ENCODE results near the gene CDON.

The CDON gene

DNA sequence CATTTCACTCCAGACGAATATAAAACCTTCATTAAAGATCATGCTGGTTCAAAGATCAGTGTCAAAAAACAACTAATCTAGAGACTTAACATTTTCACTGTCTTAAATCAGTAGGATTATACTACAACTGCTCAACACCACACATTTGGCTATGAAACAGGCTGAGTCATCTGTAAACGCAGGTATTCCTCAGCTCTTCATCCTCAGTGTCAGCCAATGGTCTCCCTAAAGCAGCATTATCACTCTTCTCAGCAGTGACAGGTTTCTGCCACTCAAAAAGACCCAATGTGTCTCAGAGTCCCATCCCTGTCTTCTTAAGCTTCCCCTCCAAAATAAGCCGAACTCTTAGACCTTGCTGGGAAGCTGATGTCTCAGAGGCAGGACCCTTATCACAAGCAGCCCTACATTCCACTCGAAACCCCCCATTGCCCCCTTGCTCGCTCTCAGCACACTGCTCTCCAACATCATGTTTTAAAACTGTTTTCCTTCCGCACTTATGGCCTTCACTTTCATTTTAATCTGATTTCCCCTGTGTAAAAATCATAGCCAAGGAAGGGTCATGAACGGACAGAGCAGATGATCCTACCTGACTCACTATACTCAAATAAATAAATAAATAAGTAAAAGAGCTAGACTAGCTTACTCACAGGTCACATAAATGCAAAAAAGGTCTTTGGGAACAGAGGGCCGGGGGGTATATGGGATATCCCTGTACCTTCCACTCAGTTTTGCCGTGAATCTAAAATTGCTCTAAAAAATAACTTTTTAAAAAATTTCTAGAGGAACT, 23.0 kb downstream of the CDON start:
- H3K4me2 ChIP-seq (ENCODE audit: insufficient read depth, low read length): no peak overlapping the region
- H3K9me3 ChIP-seq (ENCODE audit: insufficient read depth, low read length, severe bottlenecking): no peaks in the 10 kb centered on the region
- H3K9ac ChIP-seq (ENCODE audit: low read depth, low read length): no peak overlapping the region
- H3K4me1 ChIP-seq (ENCODE audit: insufficient read depth, low read length): no peaks in the 10 kb centered on the region
- H3K27me3 ChIP-seq (ENCODE audit: insufficient read depth, low read length, poor library complexity): no peaks in the 10 kb centered on the region
- no peak for TF ChIP-seq EZH2 (IDR thresholded peaks at IDR 0.05; ENCODE audit: borderline replicate concordance, low read depth, low read length, severe bottlenecking)
- TF ChIP-seq, protein P1, sequence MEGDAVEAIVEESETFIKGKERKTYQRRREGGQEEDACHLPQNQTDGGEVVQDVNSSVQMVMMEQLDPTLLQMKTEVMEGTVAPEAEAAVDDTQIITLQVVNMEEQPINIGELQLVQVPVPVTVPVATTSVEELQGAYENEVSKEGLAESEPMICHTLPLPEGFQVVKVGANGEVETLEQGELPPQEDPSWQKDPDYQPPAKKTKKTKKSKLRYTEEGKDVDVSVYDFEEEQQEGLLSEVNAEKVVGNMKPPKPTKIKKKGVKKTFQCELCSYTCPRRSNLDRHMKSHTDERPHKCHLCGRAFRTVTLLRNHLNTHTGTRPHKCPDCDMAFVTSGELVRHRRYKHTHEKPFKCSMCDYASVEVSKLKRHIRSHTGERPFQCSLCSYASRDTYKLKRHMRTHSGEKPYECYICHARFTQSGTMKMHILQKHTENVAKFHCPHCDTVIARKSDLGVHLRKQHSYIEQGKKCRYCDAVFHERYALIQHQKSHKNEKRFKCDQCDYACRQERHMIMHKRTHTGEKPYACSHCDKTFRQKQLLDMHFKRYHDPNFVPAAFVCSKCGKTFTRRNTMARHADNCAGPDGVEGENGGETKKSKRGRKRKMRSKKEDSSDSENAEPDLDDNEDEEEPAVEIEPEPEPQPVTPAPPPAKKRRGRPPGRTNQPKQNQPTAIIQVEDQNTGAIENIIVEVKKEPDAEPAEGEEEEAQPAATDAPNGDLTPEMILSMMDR (IDR thresholded peaks at IDR 0.05; ENCODE audit: borderline replicate concordance, extremely low read depth, low read length, poor library complexity, severe bottlenecking): no peak
- no peaks in the 10 kb centered on the region for H3K79me2 ChIP-seq (ENCODE audit: insufficient read depth, low read length)
- no peak overlapping the region for H2AFZ ChIP-seq (ENCODE audit: low read depth, low read length)
- DNase-seq (no peak), ATAC-seq (ENCODE audit: insufficient read depth, low read depth) (no peak)
- no peak overlapping the region for H3K27ac ChIP-seq (ENCODE audit: low read length)
- no peak overlapping the region for H3K4me3 ChIP-seq (ENCODE audit: low read depth in 1 of 2, low read length in 2 of 2)
- H4K20me1 ChIP-seq (ENCODE audit: insufficient read depth, low read length): no peaks in the 10 kb centered on the region
- H3K36me3 ChIP-seq (ENCODE audit: insufficient read depth, low read length): no peaks in the 10 kb centered on the region

DNA sequence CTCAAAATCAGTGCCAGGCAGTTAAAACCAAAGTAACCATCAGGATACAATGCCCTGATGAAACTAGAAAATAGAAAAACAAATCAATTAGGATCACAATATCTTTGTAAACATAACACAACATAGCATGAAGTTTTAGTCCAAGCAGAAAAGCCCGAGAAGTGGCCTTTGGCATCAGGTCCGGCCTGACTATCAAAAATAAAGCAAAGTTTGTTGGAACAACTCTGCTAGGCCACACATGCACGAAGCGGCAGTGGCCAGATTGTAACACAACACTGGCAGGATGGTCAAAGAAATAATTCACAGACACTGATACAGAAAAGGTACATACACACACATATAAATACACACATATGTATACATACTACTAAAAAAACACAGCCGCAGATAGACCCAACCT, 26.9 kb downstream of the CDON start:
- H3K36me3 ChIP-seq (ENCODE audit: insufficient read depth, low read length): no peaks in the 10 kb centered on the region
- no peaks in the 10 kb centered on the region for H3K79me2 ChIP-seq (ENCODE audit: insufficient read depth, low read length)
- DNase-seq (no peak), ATAC-seq (ENCODE audit: insufficient read depth, low read depth) (no peak)
- no peaks in the 10 kb centered on the region; the same call in 1 of the 2 replicates for H4K20me1 ChIP-seq (ENCODE audit: insufficient read depth, low read length)
- no peaks in the 10 kb centered on the region for H3K4me1 ChIP-seq (ENCODE audit: insufficient read depth, low read length)
- no peak overlapping the region for H3K4me3 ChIP-seq (ENCODE audit: low read depth in 1 of 2, low read length in 2 of 2)
- no peak overlapping the region for H2AFZ ChIP-seq (ENCODE audit: low read depth, low read length)
- H3K4me2 ChIP-seq (ENCODE audit: insufficient read depth, low read length): no peak overlapping the region
- H3K27ac ChIP-seq (ENCODE audit: low read length): no peak overlapping the region
- no peaks in the 10 kb centered on the region for H3K9me3 ChIP-seq (ENCODE audit: insufficient read depth, low read length, severe bottlenecking)
- H3K9ac ChIP-seq (ENCODE audit: low read depth, low read length): no peak overlapping the region
- TF ChIP-seq, protein P1 (IDR thresholded peaks at IDR 0.05; ENCODE audit: borderline replicate concordance, extremely low read depth, low read length, poor library complexity, severe bottlenecking): no peak
- no peak for TF ChIP-seq EZH2 (IDR thresholded peaks at IDR 0.05; ENCODE audit: borderline replicate concordance, low read depth, low read length, severe bottlenecking)
- no peaks in the 10 kb centered on the region for H3K27me3 ChIP-seq (ENCODE audit: insufficient read depth, low read length, poor library complexity)

DNA sequence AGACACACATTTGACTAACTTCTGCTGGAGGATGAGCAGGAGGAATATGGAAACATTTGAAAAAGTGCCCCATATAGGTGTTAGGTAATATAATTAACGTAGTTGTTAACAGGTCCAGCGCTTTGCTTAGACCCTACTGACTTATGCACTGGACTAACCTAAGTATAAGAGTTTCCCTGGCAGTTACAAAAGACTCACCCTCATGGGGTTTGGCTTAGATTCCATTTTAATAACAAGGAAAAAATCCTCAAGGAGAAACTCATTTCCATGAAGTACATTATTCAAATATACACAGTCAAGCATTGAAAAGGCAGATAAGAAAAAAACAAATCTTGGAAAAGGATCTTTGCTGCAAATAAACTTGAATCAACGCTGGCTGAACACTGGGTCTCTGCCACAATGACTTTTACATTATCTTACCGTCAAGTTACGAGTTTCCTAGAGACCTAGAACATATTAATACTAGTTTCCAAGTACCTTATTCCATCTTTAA, 27.7 kb downstream of the CDON start:
- Histone ChIP-seq H3K4me3 (ENCODE audit: low read depth in 1 of 2, low read length in 2 of 2) (no peak overlapping the region), H3K79me2 (ENCODE audit: insufficient read depth, low read length) (no peaks in the 10 kb centered on the region), H2AFZ (ENCODE audit: low read depth, low read length) (no peak overlapping the region), H3K9ac (ENCODE audit: low read depth, low read length) (no peak overlapping the region), H3K36me3 (ENCODE audit: insufficient read depth, low read length) (no peaks in the 10 kb centered on the region), H4K20me1 (ENCODE audit: insufficient read depth, low read length) (no peaks in the 10 kb centered on the region; the same call in 1 of the 2 replicates), H3K4me1 (ENCODE audit: insufficient read depth, low read length) (no peaks in the 10 kb centered on the region), H3K27me3 (ENCODE audit: insufficient read depth, low read length, poor library complexity) (no peaks in the 10 kb centered on the region), H3K9me3 (ENCODE audit: insufficient read depth, low read length, severe bottlenecking) (no peaks in the 10 kb centered on the region), H3K4me2 (ENCODE audit: insufficient read depth, low read length) (no peak overlapping the region), H3K27ac (ENCODE audit: low read length) (no peak overlapping the region)
- TF ChIP-seq, protein P1 (IDR thresholded peaks at IDR 0.05; ENCODE audit: borderline replicate concordance, extremely low read depth, low read length, poor library complexity, severe bottlenecking): no peak
- TF ChIP-seq EZH2 (IDR thresholded peaks at IDR 0.05; ENCODE audit: borderline replicate concordance, low read depth, low read length, severe bottlenecking): no peak
- ATAC-seq (ENCODE audit: insufficient read depth, low read depth) (no peak), DNase-seq (no peak)

All from DND-41 (cell line).